Measurements from ENCODE around the gene SIPA1L3. TPM values are rescaled to one million over a fixed set of nuclear protein-coding genes. Genes with fewer than 3 reads are reported as not detected.

SIPA1L3 gene
- total and polyA plus RNA-seq, 2 of the 13 experiments (the other 11 are each of a cell fraction or from before 2014, with no cell fraction given) = 5.5 to 7.7 TPM

DNA sequence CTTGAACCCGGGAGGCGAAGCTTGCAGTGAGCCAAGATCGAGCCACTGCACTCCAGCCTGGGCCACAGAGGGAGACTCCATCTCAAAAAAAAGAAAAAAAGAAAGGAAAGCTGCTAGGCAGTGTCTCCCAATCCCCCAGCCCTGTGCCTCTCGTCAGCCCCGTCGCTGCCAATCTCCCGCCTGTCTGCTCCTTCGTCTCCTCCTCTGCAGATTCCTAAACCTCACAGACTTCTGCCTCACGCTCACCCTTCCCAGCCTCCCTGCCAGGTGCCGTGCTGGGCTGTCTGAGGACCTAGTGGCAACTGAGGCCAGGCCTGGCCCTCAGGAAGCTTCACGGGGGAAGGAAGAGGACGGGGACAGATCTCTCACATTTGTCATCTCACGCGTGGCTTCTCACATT lies 295.5 kb downstream of the SIPA1L3 start (continued):
- TF ChIP-seq, protein P1, sequence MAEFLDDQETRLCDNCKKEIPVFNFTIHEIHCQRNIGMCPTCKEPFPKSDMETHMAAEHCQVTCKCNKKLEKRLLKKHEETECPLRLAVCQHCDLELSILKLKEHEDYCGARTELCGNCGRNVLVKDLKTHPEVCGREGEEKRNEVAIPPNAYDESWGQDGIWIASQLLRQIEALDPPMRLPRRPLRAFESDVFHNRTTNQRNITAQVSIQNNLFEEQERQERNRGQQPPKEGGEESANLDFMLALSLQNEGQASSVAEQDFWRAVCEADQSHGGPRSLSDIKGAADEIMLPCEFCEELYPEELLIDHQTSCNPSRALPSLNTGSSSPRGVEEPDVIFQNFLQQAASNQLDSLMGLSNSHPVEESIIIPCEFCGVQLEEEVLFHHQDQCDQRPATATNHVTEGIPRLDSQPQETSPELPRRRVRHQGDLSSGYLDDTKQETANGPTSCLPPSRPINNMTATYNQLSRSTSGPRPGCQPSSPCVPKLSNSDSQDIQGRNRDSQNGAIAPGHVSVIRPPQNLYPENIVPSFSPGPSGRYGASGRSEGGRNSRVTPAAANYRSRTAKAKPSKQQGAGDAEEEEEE (CRISPR knock-in tag; IDR thresholded peaks at IDR 0.05; ENCODE audit: borderline replicate concordance) = no peak
- TF ChIP-seq ZSCAN25 (CRISPR knock-in tag; IDR thresholded peaks at IDR 0.05) (no peak), MED1 (CRISPR knock-in tag; IDR thresholded peaks at IDR 0.05) (no peak)

DNA sequence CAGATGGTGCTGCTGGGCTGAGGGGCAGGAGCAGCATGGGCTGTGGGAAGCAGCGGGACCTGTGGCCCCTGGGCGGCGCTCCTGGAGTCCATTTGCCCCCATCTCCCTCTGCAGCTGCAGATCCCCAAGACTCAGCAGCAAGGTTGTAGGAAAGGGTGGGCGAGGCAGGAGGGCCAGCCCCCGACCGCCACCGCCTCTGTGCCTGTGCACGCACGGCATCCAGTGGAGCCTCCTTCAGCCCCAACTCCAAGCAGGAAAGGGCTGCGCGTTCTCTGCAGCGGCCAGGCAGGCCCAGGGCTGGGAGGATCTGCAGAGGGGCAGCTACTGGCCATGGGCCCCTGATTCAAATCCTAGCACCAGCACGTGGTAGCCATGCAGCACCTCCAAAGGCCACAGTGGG lies 296.2 kb downstream of the SIPA1L3 start:
- Histone ChIP-seq H4K20me1 (ENCODE audit: insufficient read depth, low read length) (no peaks in the 10 kb centered on the region), H3K4me2 (ENCODE audit: low read depth, low read length) (no peak overlapping the region), H3K36me3 (replicated peaks in 1 of 2; ENCODE audit: control insufficient read depth in 1 of 2, insufficient read depth in 2 of 2, low read length in 2 of 2) (no peaks in the 10 kb centered on the region; a peak in 2 of 5 replicates), H3K9ac (ENCODE audit: insufficient read depth, low read depth, low read length) (no peak overlapping the region), H3K4me1 (ENCODE audit: insufficient read depth, low read length) (no peaks in the 10 kb centered on the region), H3K4me3 (replicated peaks in 1 of 3; ENCODE audit: insufficient read depth in 1 of 3, low read depth in 2 of 3, low read length in 3 of 3) (no peak overlapping the region), H3K79me2 (ENCODE audit: insufficient read depth, low read length) (no peaks in the 10 kb centered on the region), H3K27me3 (ENCODE audit: control insufficient read depth in 1 of 2, insufficient read depth in 2 of 2, low read length in 2 of 2) (no peaks in the 10 kb centered on the region), H3K27ac (ENCODE audit: extremely low read length, insufficient read depth, low read length) (no peak overlapping the region), H2AFZ (ENCODE audit: low read length) (no peak overlapping the region), H3K9me3 (ENCODE audit: low read length) (no peaks in the 10 kb centered on the region)
- no TSS peak for BruUV-seq (replicated peaks)
- 95% methylated on average over 11 of the region's 13 CpGs for WGBS (ENCODE audit: low lambda C conversion rate)
- in situ Hi-C loops (cut with HindIII; ENCODE audit: extremely low pct_ligation_motif_present, low pct_unique_long_range_greater_than_20kb) (no loop called here), intact Hi-C loops (cut with micrococcal nuclease; ENCODE audit: unreplicated experiment) (no loop called here)
- ChIA-PET POLR2A (no interaction called here), CTCF (ENCODE audit: low intra/inter-chr PET ratio, low total read pairs) (no interaction called here)
- ATAC-seq (no peak), FAIRE-seq (no peak), DNase-seq (ENCODE audit: low spot score) (no peak)
- TF ChIP-seq MTA1 (CRISPR knock-in tag; IDR thresholded peaks at IDR 0.05; ENCODE audit: borderline replicate concordance) = no peak
- TF ChIP-seq TGIF2 (CRISPR knock-in tag; IDR thresholded peaks at IDR 0.05) = no peak
- TF ChIP-seq, protein P2, sequence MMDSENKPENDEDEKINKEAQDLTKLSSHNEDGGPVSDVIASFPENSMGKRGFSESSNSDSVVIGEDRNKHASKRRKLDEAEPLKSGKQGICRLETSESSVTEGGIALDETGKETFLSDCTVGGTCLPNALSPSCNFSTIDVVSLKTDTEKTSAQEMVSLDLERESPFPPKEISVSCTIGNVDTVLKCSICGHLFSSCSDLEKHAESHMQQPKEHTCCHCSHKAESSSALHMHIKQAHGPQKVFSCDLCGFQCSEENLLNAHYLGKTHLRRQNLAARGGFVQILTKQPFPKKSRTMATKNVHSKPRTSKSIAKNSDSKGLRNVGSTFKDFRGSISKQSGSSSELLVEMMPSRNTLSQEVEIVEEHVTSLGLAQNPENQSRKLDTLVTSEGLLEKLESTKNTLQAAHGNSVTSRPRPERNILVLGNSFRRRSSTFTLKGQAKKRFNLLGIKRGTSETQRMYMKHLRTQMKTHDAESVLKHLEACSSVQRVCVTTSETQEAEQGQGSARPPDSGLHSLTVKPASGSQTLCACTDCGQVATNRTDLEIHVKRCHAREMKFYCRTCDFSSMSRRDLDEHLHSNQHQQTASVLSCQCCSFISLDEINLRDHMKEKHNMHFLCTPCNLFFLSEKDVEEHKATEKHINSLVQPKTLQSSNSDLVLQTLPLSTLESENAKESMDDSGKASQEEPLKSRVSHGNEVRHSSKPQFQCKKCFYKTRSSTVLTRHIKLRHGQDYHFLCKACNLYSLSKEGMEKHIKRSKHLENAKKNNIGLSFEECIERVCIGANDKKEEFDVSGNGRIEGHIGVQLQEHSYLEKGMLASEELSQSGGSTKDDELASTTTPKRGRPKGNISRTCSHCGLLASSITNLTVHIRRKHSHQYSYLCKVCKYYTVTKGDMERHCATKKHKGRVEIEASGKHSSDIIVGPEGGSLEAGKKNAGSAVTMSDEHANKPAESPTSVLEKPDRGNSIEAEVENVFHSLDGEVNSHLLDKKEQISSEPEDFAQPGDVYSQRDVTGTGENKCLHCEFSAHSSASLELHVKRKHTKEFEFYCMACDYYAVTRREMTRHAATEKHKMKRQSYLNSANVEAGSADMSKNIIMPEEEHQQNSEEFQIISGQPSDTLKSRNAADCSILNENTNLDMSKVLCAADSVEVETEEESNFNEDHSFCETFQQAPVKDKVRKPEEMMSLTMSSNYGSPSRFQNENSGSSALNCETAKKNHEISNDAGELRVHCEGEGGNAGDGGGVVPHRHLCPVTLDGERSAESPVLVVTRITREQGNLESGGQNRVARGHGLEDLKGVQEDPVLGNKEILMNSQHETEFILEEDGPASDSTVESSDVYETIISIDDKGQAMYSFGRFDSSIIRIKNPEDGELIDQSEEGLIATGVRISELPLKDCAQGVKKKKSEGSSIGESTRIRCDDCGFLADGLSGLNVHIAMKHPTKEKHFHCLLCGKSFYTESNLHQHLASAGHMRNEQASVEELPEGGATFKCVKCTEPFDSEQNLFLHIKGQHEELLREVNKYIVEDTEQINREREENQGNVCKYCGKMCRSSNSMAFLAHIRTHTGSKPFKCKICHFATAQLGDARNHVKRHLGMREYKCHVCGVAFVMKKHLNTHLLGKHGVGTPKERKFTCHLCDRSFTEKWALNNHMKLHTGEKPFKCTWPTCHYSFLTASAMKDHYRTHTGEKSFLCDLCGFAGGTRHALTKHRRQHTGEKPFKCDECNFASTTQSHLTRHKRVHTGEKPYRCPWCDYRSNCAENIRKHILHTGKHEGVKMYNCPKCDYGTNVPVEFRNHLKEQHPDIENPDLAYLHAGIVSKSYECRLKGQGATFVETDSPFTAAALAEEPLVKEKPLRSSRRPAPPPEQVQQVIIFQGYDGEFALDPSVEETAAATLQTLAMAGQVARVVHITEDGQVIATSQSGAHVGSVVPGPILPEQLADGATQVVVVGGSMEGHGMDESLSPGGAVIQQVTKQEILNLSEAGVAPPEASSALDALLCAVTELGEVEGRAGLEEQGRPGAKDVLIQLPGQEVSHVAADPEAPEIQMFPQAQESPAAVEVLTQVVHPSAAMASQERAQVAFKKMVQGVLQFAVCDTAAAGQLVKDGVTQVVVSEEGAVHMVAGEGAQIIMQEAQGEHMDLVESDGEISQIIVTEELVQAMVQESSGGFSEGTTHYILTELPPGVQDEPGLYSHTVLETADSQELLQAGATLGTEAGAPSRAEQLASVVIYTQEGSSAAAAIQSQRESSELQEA (CRISPR knock-in tag; IDR thresholded peaks at IDR 0.05; ENCODE audit: not compliant biosample characterization) = no peak
- TF ChIP-seq, protein P3, sequence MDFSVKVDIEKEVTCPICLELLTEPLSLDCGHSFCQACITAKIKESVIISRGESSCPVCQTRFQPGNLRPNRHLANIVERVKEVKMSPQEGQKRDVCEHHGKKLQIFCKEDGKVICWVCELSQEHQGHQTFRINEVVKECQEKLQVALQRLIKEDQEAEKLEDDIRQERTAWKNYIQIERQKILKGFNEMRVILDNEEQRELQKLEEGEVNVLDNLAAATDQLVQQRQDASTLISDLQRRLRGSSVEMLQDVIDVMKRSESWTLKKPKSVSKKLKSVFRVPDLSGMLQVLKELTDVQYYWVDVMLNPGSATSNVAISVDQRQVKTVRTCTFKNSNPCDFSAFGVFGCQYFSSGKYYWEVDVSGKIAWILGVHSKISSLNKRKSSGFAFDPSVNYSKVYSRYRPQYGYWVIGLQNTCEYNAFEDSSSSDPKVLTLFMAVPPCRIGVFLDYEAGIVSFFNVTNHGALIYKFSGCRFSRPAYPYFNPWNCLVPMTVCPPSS (IDR thresholded peaks at IDR 0.05) = no peak
- TF ChIP-seq RFXAP (CRISPR knock-in tag; IDR thresholded peaks at IDR 0.05; ENCODE audit: borderline replicate concordance) = no peak
- no peak for TF ChIP-seq NAIF1 (CRISPR knock-in tag; IDR thresholded peaks at IDR 0.05; ENCODE audit: borderline replicate concordance)
- TF ChIP-seq ZNF354B (CRISPR knock-in tag; IDR thresholded peaks at IDR 0.05) = no peak
- no peak for TF ChIP-seq FOXJ3 (CRISPR knock-in tag; IDR thresholded peaks at IDR 0.05; ENCODE audit: borderline replicate concordance)
- no peak for TF ChIP-seq ZNF143 (CRISPR knock-in tag; IDR thresholded peaks at IDR 0.05)
- TF ChIP-seq ZNF562 (CRISPR knock-in tag; IDR thresholded peaks at IDR 0.05; ENCODE audit: borderline replicate concordance) = no peak
